Measurements from ENCODE around the gene TCF4. TPM values are rescaled to one million over a fixed set of nuclear protein-coding genes. Genes with fewer than 3 reads are reported as not detected.

TCF4 gene
- total RNA-seq, 1 donor from 2014 or later, result 199 TPM

GRCh38 chr18:55202232-55202917 lies 385.6 kb downstream of the TCF4 start:
- TF ChIP-seq, protein P1, sequence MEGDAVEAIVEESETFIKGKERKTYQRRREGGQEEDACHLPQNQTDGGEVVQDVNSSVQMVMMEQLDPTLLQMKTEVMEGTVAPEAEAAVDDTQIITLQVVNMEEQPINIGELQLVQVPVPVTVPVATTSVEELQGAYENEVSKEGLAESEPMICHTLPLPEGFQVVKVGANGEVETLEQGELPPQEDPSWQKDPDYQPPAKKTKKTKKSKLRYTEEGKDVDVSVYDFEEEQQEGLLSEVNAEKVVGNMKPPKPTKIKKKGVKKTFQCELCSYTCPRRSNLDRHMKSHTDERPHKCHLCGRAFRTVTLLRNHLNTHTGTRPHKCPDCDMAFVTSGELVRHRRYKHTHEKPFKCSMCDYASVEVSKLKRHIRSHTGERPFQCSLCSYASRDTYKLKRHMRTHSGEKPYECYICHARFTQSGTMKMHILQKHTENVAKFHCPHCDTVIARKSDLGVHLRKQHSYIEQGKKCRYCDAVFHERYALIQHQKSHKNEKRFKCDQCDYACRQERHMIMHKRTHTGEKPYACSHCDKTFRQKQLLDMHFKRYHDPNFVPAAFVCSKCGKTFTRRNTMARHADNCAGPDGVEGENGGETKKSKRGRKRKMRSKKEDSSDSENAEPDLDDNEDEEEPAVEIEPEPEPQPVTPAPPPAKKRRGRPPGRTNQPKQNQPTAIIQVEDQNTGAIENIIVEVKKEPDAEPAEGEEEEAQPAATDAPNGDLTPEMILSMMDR (IDR thresholded peaks at IDR 0.05; ENCODE audit: partially characterized antibody, unreplicated experiment), result no peak
- H3K27me3 Mint-ChIP-seq (ENCODE audit: unreplicated experiment), result no peaks in the 10 kb centered on the region
- DNase-seq, result no peak
- no peaks in the 10 kb centered on the region for H3K36me3 Mint-ChIP-seq (ENCODE audit: unreplicated experiment)
- H3K27ac Mint-ChIP-seq (ENCODE audit: unreplicated experiment), result no peak overlapping the region
- no peaks in the 10 kb centered on the region for H3K9me3 Mint-ChIP-seq (ENCODE audit: unreplicated experiment)
- no peak overlapping the region for H3K4me3 Mint-ChIP-seq (ENCODE audit: unreplicated experiment)
- H3K4me1 Mint-ChIP-seq (ENCODE audit: low read depth, unreplicated experiment), result no peaks in the 10 kb centered on the region

DNA sequence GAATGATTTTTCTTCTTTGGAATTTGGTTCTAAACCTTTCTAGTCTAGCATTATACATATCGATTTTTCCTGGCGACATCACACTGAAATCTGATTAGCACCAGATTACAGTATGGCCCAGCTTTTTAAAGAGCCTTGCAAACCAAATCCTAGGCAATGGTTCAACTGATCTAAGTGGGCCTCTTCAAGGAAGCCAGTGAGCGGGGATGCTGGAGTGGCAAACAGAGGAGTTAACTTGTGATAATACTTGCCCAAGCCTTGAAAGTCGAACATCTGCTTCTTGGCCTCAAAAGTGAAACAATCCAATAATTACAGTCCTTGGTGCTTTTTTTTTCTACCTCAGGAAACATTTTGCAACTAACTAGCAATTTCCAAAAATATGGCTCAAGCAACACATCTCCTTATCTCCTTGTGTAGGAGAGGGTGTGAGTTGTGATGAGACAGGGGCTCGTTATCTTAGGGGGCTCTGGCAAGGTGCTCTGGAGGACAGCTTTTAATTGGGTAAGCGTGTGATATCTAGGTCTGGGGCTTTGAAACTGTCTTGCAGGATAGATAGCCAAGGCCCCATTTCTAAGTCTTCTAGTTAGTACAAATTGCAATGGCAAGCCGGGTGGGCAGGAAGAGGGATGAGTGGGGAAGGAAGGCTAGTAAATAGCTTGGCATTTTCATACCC lies 388.6 kb downstream of the TCF4 start:
- Mint-ChIP-seq H3K36me3 (ENCODE audit: unreplicated experiment) (no peaks in the 10 kb centered on the region), H3K27me3 (ENCODE audit: unreplicated experiment) (no peaks in the 10 kb centered on the region), H3K4me3 (ENCODE audit: unreplicated experiment) (no peak overlapping the region), H3K4me1 (ENCODE audit: low read depth, unreplicated experiment) (no peaks in the 10 kb centered on the region), H3K9me3 (ENCODE audit: unreplicated experiment) (no peaks in the 10 kb centered on the region), H3K27ac (ENCODE audit: unreplicated experiment) (no peak overlapping the region)
- no peak for DNase-seq
- TF ChIP-seq, protein P1 (IDR thresholded peaks at IDR 0.05; ENCODE audit: partially characterized antibody, unreplicated experiment), result no peak

DNA sequence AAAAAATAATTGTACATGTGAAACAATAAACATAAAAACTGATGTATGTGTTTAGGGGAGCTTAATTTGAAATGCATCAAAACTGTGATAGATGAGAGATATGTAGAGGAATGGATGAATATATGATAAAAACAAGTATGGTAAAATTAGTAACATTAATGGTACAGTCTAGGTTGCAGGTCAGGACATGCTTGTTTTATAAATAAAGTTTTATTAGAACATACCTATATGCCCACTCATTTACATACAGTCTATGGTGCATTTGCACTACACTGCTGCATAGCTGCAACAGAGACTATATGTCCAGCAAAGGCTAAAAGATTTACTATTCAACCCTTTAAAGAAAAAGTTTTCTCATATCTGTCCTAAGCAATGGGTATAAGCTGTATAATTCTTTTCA lies 392.1 kb downstream of the TCF4 start:
- Mint-ChIP-seq H3K27ac (ENCODE audit: unreplicated experiment) (no peak overlapping the region), H3K9me3 (ENCODE audit: unreplicated experiment) (no peaks in the 10 kb centered on the region), H3K36me3 (ENCODE audit: unreplicated experiment) (no peaks in the 10 kb centered on the region), H3K4me3 (ENCODE audit: unreplicated experiment) (no peak overlapping the region), H3K4me1 (ENCODE audit: low read depth, unreplicated experiment) (no peaks in the 10 kb centered on the region), H3K27me3 (ENCODE audit: unreplicated experiment) (no peaks in the 10 kb centered on the region)
- TF ChIP-seq, protein P1 (IDR thresholded peaks at IDR 0.05; ENCODE audit: partially characterized antibody, unreplicated experiment), result no peak
- no peak for DNase-seq

DNA sequence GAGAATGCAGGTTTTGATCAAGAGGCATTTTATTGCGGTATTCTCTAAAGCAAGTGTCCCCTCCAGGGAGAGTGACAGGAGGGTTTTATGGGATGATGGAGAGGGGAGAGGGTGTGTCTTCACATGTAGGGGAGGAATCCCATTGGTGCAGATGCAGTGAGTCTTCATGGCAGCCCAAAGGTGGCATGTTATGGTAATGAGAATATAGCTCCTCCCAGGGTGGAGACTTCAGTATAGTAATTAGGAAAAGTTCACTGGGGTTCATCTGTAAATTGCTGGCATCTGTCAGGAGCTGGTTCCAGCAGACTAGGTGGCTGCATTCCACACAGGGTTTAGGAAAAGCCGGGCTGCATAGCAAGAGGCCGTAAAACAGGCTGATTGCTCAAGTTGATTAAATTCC lies 398.0 kb downstream of the TCF4 start:
- DNase-seq, result no peak
- H3K4me3 Mint-ChIP-seq (ENCODE audit: unreplicated experiment), result no peak overlapping the region
- no peak overlapping the region for H3K27ac Mint-ChIP-seq (ENCODE audit: unreplicated experiment)
- TF ChIP-seq, protein P1 (IDR thresholded peaks at IDR 0.05; ENCODE audit: partially characterized antibody, unreplicated experiment), result no peak
- no peaks in the 10 kb centered on the region for H3K27me3 Mint-ChIP-seq (ENCODE audit: unreplicated experiment)
- no peaks in the 10 kb centered on the region for H3K36me3 Mint-ChIP-seq (ENCODE audit: unreplicated experiment)
- no peaks in the 10 kb centered on the region for H3K4me1 Mint-ChIP-seq (ENCODE audit: low read depth, unreplicated experiment)
- no peaks in the 10 kb centered on the region for H3K9me3 Mint-ChIP-seq (ENCODE audit: unreplicated experiment)

DNA sequence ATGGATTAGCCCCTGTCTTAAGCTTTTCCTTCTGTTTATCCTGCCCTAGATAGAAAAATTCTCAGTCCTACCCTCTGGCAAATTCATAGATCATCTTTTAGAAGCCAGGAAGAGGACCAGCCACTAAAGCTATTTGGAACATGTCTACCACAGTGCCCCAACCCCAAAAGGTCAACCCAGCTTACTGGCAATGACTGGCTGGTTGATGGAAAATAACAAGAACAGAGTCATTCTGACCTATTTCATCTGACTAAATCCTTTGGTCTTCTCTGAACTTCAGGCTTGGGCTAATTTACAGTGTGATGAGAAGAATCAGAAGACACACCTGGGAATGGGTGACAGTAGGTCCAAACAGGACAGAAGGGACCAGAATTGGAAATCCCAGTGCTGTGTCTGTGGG lies 401.4 kb downstream of the TCF4 start:
- no peak overlapping the region for H3K27ac Mint-ChIP-seq (ENCODE audit: unreplicated experiment)
- DNase-seq, result no peak
- no peaks in the 10 kb centered on the region for H3K27me3 Mint-ChIP-seq (ENCODE audit: unreplicated experiment)
- no peaks in the 10 kb centered on the region for H3K4me1 Mint-ChIP-seq (ENCODE audit: low read depth, unreplicated experiment)
- H3K9me3 Mint-ChIP-seq (ENCODE audit: unreplicated experiment), result no peaks in the 10 kb centered on the region
- no peaks in the 10 kb centered on the region for H3K36me3 Mint-ChIP-seq (ENCODE audit: unreplicated experiment)
- no peak overlapping the region for H3K4me3 Mint-ChIP-seq (ENCODE audit: unreplicated experiment)
- TF ChIP-seq, protein P1 (IDR thresholded peaks at IDR 0.05; ENCODE audit: partially characterized antibody, unreplicated experiment), result no peak
